DLD1 (cell line): Measurements from ENCODE around the gene RASL12.
"Not testable (repeated sequence)": the region's sequence is repeated elsewhere in the genome, so short reads cannot be mapped to it uniquely, and the experiment has no call there.

Source experiments
- in situ Hi-C: cut with HindIII; loops from 2 replicates; pipeline ENCODE4 v1.10.0; 2017; ENCODE audit warnings: low sequenced_read_pairs

RASL12 gene, protein sequence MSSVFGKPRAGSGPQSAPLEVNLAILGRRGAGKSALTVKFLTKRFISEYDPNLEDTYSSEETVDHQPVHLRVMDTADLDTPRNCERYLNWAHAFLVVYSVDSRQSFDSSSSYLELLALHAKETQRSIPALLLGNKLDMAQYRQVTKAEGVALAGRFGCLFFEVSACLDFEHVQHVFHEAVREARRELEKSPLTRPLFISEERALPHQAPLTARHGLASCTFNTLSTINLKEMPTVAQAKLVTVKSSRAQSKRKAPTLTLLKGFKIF

GRCh38 chr15:65067645-65068402 lies at the start of gene RASL12:
TSS of gene RASL12 (minus strand) at chr15:65067991. CDS start at chr15:65067835, 156 bp downstream.
- in situ Hi-C loops = no loop called here

- in situ Hi-C loops = no loop called here
These were observed 47.8 kb upstream of the RASL12 start for GRCh38 chr15:65115542-65115941.

- in situ Hi-C loops = no loop called here
These were observed 47.3 kb upstream of the RASL12 start, which contains the start of gene UBAP1L for GRCh38 chr15:65115086-65115485. TSS of gene UBAP1L (minus strand) at chr15:65115200. CDS start at chr15:65106215, 8,985 bp downstream.

DNA sequence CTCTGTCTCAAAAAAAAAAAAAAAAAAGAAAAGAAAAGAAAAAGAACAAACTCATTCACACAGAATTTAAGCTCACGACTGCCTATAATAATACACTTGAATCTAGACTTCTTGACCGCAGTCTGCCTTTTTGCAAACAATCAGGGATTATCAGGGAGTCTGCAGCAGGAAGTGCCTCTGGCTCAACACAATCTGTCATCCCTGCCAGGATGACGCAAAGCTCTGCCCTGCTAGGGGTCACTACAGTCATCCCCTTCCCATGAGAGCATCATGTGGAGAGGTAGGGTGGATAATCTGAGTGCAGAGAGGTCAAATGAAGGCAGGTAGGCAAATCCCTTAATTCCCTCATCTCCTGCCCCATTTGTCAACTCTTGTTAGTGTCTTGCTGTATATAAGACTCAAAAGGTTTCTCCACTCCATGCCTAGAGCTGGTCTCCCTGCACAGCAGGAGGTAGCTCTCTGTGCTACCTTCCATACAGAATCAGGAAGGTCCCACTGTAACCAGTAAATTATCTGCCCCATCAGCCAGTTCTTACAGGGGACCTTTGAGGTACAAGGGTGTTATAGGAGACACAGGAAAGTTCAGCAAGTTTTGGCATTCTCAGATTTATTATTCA lies 43.0 kb upstream of the RASL12 start:
- in situ Hi-C loops = no loop called here

GRCh38 chr15:65106011-65106590 lies 38.3 kb upstream of the RASL12 start:
- in situ Hi-C loops = no loop called here

DNA sequence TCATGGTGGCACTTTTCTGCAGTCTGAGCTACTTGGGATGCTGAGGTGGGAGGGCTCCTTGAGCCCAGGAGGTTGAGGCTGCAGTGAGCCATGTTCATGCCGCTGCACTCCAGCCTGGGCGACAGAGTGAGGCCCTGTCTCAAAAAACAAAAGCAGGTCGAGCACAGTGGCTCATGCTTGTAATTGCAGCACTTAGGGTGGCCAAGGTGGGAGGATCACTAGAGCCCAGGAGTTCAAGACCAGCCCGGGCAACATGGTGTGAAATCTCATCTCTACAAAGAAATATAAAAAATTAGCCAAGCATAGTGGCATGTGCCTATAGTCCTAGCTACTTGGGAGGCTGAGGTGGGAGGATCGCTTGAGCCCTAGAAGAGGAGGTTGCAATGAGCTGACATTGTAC lies 37.2 kb upstream of the RASL12 start:
- in situ Hi-C loops = no loop called here

- in situ Hi-C loops = no loop called here
These were observed 35.1 kb upstream of the RASL12 start for GRCh38 chr15:65102912-65103311.

DNA sequence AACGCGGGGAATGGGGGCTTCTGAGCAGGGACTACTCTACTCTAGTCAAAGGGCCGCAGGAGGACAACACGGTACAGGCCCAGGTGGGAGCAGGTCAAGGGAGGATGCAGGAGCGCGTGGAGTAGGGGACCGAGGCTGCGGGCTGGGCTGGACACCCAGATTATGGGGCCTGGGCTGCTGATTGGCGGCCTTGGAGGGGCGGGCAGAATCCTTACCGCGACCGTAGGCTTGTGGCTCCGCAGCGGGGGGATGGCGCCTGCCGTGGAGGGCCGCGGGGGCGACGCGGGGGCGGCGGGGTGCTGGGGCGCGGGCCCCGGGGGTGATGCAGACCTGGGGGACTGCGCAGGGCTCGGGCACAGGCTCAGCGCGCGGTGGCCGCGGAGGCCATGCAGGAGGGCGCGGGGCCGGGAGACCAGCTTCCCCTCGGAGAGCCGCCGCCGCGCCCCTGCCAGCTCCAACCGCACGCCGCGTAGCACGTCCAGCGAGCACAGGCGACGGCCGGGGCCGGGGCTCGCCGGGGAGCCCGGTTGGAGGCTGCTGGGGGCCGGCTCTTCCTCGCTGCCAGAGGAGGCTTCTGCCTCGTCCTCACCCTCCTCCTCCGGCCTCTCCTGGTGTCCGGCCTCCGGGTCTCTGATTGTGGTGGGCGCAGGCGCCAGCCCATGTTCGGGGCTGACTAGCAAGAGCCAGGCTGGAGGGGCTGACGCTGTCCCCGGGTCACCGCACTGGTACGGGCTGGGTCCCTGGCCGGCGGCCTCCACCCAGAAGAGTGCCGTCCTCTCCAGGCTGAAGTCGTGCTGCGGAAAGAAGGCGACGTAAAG lies 34.3 kb upstream of the RASL12 start:
- in situ Hi-C loops = no loop called here

- in situ Hi-C loops = no loop called here
These were observed 33.7 kb upstream of the RASL12 start for GRCh38 chr15:65101411-65101890.

GRCh38 chr15:65100442-65100841 lies 32.7 kb upstream of the RASL12 start:
- in situ Hi-C loops = no loop called here

- in situ Hi-C loops = not testable (repeated sequence)
These were observed 32.0 kb upstream of the RASL12 start for GRCh38 chr15:65099801-65100200.

DNA sequence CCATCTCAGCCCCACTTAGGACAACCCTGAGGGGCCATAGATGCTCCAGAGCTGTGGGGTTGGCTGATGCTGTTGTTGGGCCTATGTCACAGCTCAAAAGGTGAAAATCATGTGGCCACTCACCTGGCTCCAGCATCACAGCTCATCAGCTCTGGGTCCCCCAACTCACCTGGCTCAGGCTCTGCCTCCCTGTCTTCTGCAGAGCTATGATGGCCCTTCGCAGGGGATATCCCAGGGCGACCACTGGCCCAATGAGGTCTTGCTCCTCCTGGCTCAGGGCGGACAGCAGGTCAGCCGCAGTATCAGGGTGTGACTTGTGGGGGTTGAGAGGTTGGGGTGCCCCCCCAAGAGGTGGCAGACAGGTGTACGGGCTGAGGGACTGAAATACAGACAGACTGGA lies 31.5 kb upstream of the RASL12 start:
- in situ Hi-C loops = no loop called here

GRCh38 chr15:65097651-65098263 lies 30.0 kb upstream of the RASL12 start:
- in situ Hi-C loops = no loop called here

DNA sequence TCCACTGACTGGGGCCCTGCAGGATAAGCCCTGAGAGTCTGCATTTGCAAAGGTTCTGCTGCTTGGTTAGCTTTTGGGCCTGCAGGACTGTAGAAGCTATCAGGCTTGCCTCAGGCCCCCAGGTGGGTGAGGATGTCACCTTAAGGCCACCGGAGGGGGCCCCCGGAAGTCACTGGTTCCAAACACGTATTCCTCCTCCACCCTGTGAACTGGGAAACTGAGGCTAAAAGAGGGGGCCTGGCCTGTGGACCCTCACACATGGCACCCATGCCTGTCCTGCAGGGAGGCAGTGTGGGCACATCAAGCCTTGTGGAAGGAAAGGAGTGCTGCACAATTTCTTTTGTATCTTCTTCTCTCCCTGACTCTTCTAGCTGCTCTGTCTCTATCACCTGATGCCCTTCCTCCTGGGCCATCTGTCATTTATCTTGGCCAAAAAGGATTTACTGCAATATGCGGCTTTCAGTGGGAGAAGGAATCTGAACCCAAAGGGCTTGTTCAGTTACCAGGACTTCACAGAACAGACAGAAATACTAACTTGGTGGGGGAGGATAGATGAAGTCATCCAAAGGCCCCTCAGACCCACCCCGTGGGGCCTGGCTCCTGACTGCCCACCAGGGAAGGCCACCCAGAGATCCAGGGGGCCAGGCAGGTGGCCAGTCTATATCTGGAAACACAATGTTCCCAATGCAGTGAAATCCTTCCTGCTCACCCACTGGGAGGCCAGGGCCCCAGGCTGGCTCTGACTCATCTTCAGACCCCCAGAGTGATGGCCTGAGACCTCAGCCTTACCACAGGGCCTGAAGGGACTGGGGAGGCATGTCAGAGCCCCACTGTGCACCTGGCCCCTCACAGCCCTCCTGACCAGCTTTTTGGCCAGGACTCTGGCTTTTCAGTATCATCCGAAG lies 28.9 kb upstream of the RASL12 start:
- in situ Hi-C loops = no loop called here

DNA sequence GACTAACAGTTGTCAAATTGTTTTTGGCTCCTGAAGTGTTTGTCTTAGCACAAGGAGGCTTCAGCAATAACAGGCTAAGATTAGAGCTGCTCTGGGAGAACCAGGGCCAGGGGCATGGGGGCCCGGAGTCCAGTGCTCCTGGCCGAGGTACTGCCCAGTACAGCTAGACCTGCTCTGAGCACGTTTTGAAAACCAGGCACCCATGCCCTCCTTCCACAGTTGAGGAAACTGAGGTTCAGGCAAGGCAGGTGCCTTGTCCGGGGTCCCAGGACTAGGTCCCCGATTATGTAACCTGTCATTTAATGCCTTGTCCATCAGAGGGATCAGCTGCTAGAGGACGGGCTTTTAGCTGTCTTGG lies 27.9 kb upstream of the RASL12 start:
- in situ Hi-C loops = no loop called here

GRCh38 chr15:65095011-65095746 lies 27.4 kb upstream of the RASL12 start:
- in situ Hi-C loops = no loop called here

- in situ Hi-C loops = no loop called here
These were observed 26.7 kb upstream of the RASL12 start for GRCh38 chr15:65094294-65094995.

- in situ Hi-C loops = not testable (repeated sequence)
These were observed 26.0 kb upstream of the RASL12 start for GRCh38 chr15:65093793-65094170.
